Measurements from ENCODE around the gene PROSER2.

PROSER2 gene

DNA sequence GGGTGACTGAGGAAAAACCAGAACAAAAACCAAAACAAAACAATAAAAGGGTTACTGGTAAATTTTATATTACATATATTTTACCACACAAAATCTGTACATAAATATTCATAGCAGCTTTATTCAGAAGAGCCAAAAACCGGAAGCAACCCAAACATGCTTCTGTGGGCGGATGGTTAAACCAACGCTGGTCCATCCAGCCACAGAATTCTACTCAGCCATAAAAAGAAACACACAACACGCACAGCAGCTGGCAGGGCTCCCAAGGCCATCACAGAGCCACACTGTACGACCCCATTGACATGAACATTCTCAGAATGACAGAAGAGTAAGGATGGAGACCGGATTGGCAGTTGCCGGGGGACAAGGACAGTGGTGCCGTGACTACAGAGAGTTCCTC is 83.6 kb downstream of the PROSER2 start:
- DNase-seq (ENCODE audit: low read depth, low spot score), result no peak

DNA sequence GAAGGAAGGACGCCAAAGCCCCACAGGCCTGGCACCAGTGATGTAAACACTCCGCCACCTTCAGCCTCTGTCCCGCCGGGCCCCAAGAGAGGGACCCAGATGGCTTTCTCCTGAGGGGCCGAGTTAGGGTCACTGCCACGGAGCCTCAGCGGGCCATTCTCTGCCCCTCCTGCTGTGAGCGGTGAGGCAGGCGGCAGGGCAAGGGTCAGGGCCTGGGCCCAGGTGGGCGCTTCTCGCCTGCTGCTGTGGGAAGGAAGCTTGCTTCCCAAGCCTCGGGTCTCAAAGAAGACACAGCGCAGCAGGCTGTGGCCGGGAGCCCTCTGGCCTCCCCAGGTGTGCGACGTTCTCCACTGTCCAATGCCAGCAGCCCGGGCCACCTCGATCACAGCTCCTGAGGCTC is 84.8 kb downstream of the PROSER2 start:
- DNase-seq (ENCODE audit: low read depth, low spot score), result no peak

DNA sequence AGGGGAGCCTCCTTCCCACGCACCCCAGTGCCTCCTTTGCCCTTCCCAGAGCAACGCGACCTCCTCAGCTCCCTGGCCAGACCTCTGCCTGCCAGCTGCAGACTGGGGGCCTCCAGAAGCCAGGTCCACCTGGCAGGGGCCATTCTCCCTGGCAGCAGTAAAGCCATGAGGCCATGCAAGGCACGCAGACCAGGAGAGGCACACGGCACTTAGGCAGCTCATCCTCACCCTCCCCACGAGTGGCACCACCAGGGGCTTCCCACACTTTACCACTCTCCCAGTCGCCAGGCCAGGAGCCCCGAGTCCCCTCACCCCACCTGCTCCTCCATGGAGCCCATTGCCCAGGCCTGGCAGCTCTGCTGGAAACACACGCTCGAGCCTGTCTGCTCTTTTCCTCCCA is 85.4 kb downstream of the PROSER2 start:
- DNase-seq (ENCODE audit: low read depth, low spot score), result no peak

- DNase-seq (ENCODE audit: low read depth, low spot score), result no peak
Measured at GRCh38 chr10:11908991-11909390, 85.8 kb downstream of the PROSER2 start.

- no peak for DNase-seq (ENCODE audit: low read depth, low spot score)
Measured at GRCh38 chr10:11909618-11910017, 86.5 kb downstream of the PROSER2 start.

- no peak for DNase-seq (ENCODE audit: low read depth, low spot score)
Measured at GRCh38 chr10:11910102-11910501, 86.9 kb downstream of the PROSER2 start.

- peak; percentile 89 for DNase-seq (ENCODE audit: low read depth, low spot score)
Measured at GRCh38 chr10:11913079-11913641, 90.0 kb downstream of the PROSER2 start.

- DNase-seq (ENCODE audit: low read depth, low spot score), result no peak
Measured at GRCh38 chr10:11918384-11918783, 95.2 kb downstream of the PROSER2 start.

- no peak for DNase-seq (ENCODE audit: low read depth, low spot score)
Measured at GRCh38 chr10:11919271-11919670, 96.1 kb downstream of the PROSER2 start.
